Fibroblast of lung (primary cell): ENCODE data around the gene ULBP2. TPM values are rescaled to one million over a fixed set of nuclear protein-coding genes. Genes with fewer than 3 reads are reported as not detected.

Experiments
- DNase-seq, 2 donors: peaks; one replicate each; pipeline versions ENCODE4 v3.0.0 to v3.0.0-alpha.2; 2010; ENCODE audit warnings: low read depth in 2 of 2
- H2AFZ ChIP-seq: 2 replicates; pipeline ENCODE4 v1.5.1; 2012; ENCODE audit warnings: low read length, control low read depth, inconsistent platforms
- H3K27ac ChIP-seq: 2 replicates; pipeline ENCODE4 v1.5.1; 2011; ENCODE audit warnings: low read length, control low read depth; ENCODE audit not compliant: insufficient read depth
- H3K27me3 ChIP-seq: 2 replicates; pipeline ENCODE4 v1.5.1; 2011; ENCODE audit warnings: mild to moderate bottlenecking, low read length; ENCODE audit not compliant: control insufficient read depth, insufficient read depth
- H3K36me3 ChIP-seq: 2 replicates; pipeline ENCODE4 v1.5.1; 2011; ENCODE audit warnings: low read length; ENCODE audit not compliant: control insufficient read depth, insufficient read depth
- H3K4me1 ChIP-seq: 2 replicates; pipeline ENCODE4 v1.5.1; 2011; ENCODE audit warnings: low read length; ENCODE audit not compliant: control insufficient read depth, insufficient read depth; ENCODE audit errors: extremely low read depth
- H3K4me2 ChIP-seq: 2 replicates; pipeline ENCODE4 v1.5.1; 2011; ENCODE audit warnings: low read length, control low read depth; ENCODE audit not compliant: insufficient read depth; ENCODE audit errors: extremely low read depth
- H3K4me3 ChIP-seq, 4 experiments: fragments of 200-600 bp in 1 of 4; sonication (generic) in 1 of 4; replicated peaks in 1 of 4; 2 replicates each; pipeline ENCODE4 v1.5.1; 2011 to 2016; ENCODE audit warnings: low read length in 4 of 4, low read depth in 3 of 4, mild to moderate bottlenecking in 3 of 4, control low read depth in 2 of 4, inconsistent platforms in 1 of 4, mixed read lengths in 1 of 4; ENCODE audit not compliant: insufficient read depth in 1 of 4; ENCODE audit errors: control extremely low read depth in 1 of 4
- H3K79me2 ChIP-seq: 2 replicates; pipeline ENCODE4 v1.5.1; 2012; ENCODE audit warnings: mild to moderate bottlenecking, low read length, inconsistent platforms; ENCODE audit not compliant: control insufficient read depth, insufficient read depth
- H3K9ac ChIP-seq: 2 replicates; pipeline ENCODE4 v1.5.1; 2011; ENCODE audit warnings: mild to moderate bottlenecking, low read length, control low read depth; ENCODE audit not compliant: insufficient read depth
- H3K9me3 ChIP-seq: 2 replicates; pipeline ENCODE4 v1.5.1; 2012; ENCODE audit warnings: low read depth, low read length; ENCODE audit not compliant: control insufficient read depth, insufficient read depth
- H4K20me1 ChIP-seq: 2 replicates; pipeline ENCODE4 v1.5.1; 2011; ENCODE audit warnings: low read length; ENCODE audit not compliant: control insufficient read depth, insufficient read depth; ENCODE audit errors: extremely low read depth
- EZH2 ChIP-seq: IDR thresholded peaks from 2 replicates; pipeline ENCODE4 v1.5.1; 2012; ENCODE audit warnings: low read length, control low read depth, mild to moderate bottlenecking; ENCODE audit errors: missing control alignments
- polyA plus RNA-seq, 2 donors: library from polyadenylated mRNA; depleted of rRNA in 1 of 2; stranded (reverse) in 1 of 2; unstranded in 1 of 2; fragments of >200 nt; gene quantifications; 2 replicates each; pipeline ENCODE4 v1.2.1, GENCODE V29; 2011 to 2012; ENCODE audit warnings: missing spikeins in 1 of 2
- total RNA-seq: library from RNA; depleted of rRNA; stranded (reverse); fragments of >200 nt; gene quantifications from 2 replicates; pipeline ENCODE4 v1.2.1, GENCODE V29; 2014
- TF ChIP-seq, protein P1 (sequence below), 2 donors: IDR thresholded peaks in 1 of 2; conservative IDR thresholded peaks in 1 of 2; 1 replicate in 1 of 2; 2 replicates in 1 of 2; pipeline ENCODE4 v1.5.1; 2011 to 2012; ENCODE audit warnings: low read length in 2 of 2, control low read depth in 1 of 2, inconsistent platforms in 1 of 2, low read depth in 1 of 2, mild to moderate bottlenecking in 1 of 2

The ULBP2 gene
- total and polyA plus RNA-seq, 2 donors (not counting 1 experiment from before 2014, with no cell fraction given) = 1.8 to 6.9 TPM

DNA sequence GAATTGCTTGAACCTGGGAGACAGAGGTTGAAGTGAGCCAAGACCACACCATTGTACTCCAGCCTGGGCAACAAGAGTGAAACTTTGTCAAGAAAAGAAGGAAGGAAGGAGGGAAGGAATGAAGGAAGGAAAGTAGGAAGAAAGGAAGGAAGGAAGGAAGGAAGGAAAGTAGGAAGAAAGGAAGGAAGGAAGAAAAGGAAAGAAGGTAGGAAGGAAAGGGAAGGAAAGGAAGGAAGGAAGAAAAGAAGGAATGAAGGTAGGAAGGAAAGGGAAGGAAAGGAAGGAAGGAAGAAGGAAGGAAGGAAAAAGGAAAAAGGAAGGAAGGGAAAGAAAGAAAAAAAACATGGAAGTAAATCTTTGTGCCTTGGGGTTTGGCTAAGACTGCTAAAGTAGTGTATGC lies 33.6 kb downstream of the ULBP2 start:
- H4K20me1 ChIP-seq = no peaks in the 10 kb centered on the region
- peaks cover 15% of the 10 kb centered on the region for H3K27me3 ChIP-seq
- H3K9me3 ChIP-seq = no peaks in the 10 kb centered on the region
- no peak for DNase-seq
- TF ChIP-seq, protein P1, sequence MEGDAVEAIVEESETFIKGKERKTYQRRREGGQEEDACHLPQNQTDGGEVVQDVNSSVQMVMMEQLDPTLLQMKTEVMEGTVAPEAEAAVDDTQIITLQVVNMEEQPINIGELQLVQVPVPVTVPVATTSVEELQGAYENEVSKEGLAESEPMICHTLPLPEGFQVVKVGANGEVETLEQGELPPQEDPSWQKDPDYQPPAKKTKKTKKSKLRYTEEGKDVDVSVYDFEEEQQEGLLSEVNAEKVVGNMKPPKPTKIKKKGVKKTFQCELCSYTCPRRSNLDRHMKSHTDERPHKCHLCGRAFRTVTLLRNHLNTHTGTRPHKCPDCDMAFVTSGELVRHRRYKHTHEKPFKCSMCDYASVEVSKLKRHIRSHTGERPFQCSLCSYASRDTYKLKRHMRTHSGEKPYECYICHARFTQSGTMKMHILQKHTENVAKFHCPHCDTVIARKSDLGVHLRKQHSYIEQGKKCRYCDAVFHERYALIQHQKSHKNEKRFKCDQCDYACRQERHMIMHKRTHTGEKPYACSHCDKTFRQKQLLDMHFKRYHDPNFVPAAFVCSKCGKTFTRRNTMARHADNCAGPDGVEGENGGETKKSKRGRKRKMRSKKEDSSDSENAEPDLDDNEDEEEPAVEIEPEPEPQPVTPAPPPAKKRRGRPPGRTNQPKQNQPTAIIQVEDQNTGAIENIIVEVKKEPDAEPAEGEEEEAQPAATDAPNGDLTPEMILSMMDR (conservative IDR thresholded peaks at IDR 0.05 in 1 of 2, IDR thresholded peaks at IDR 0.05 in 1 of 2; ENCODE audit: low read depth in 1 of 2, low read length in 2 of 2) = no peak
- TF ChIP-seq EZH2 = no peak
- no peak overlapping the region for H3K4me2 ChIP-seq
- no peak overlapping the region for H3K27ac ChIP-seq
- H2AFZ ChIP-seq = no peak overlapping the region
- no peaks in the 10 kb centered on the region for H3K4me1 ChIP-seq
- H3K9ac ChIP-seq = no peak overlapping the region
- H3K4me3 ChIP-seq = no peak overlapping the region
- H3K79me2 ChIP-seq = no peaks in the 10 kb centered on the region
- no peaks in the 10 kb centered on the region for H3K36me3 ChIP-seq

DNA sequence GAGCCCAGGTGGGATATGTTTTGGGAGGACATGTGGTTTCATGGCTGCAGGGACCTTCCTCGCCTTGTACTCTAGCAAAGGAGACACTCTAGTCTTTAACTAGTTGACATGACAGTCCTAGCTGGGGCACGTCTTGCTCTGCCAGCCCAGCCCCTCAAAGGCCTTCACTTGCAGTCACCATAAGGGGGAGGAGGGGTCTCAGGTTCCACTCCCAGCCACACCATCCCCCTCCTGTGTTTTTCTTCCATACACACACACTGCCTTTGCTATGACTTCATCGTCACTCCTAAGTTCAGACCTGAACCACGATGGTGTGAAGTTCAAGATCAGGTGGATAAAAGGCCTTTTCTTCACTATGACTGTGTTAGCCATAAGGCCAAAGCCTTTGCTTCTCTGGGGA lies 35.4 kb downstream of the ULBP2 start:
- H3K4me3 ChIP-seq = no peak overlapping the region
- H3K27ac ChIP-seq = no peak overlapping the region
- no peaks in the 10 kb centered on the region for H3K36me3 ChIP-seq
- no peak overlapping the region for H2AFZ ChIP-seq
- no peaks in the 10 kb centered on the region for H4K20me1 ChIP-seq
- H3K9me3 ChIP-seq = no peaks in the 10 kb centered on the region
- peaks cover 15% of the 10 kb centered on the region for H3K27me3 ChIP-seq
- no peaks in the 10 kb centered on the region for H3K4me1 ChIP-seq
- DNase-seq = no peak
- no peak for TF ChIP-seq EZH2
- TF ChIP-seq, protein P1 (conservative IDR thresholded peaks at IDR 0.05 in 1 of 2, IDR thresholded peaks at IDR 0.05 in 1 of 2; ENCODE audit: low read depth in 1 of 2, low read length in 2 of 2) = no peak
- H3K79me2 ChIP-seq = no peaks in the 10 kb centered on the region
- H3K4me2 ChIP-seq = no peak overlapping the region
- no peak overlapping the region for H3K9ac ChIP-seq

DNA sequence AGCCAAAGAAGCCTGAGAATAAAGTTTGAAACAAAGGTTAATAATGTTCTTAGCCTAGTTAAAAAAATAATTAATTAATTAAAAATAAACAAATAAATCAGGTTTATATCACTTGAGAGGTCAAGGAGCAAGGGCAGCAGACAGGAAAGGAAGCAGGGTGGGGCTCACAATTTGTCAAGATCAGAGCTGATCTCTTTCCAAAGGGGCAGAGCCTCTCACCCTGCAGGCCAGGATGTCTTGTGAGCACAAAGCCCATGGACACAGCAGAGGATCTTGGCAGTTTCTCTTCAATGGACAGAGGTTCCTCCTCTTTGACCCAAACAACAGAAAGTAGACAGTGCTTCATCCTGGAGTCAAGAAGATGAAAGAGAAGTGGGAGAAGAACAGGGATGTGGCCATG lies 36.8 kb downstream of the ULBP2 start:
- Histone ChIP-seq H3K9ac (no peak overlapping the region), H4K20me1 (no peaks in the 10 kb centered on the region), H3K36me3 (no peaks in the 10 kb centered on the region), H3K4me2 (no peak overlapping the region), H3K4me1 (no peaks in the 10 kb centered on the region), H3K27me3 (peaks cover 24% of the 10 kb centered on the region), H3K27ac (no peak overlapping the region), H3K9me3 (no peaks in the 10 kb centered on the region), H2AFZ (no peak overlapping the region), H3K79me2 (no peaks in the 10 kb centered on the region), H3K4me3 (no peak overlapping the region)
- TF ChIP-seq EZH2 = no peak
- TF ChIP-seq, protein P1 (conservative IDR thresholded peaks at IDR 0.05 in 1 of 2, IDR thresholded peaks at IDR 0.05 in 1 of 2; ENCODE audit: low read depth in 1 of 2, low read length in 2 of 2) = no peak
- DNase-seq = no peak
